Measurements from ENCODE around the gene FANCG.

GRCh38 chr9:35074791-35075190, 5.0 kb downstream of the FANCG start:
- no peak for TF ChIP-seq CTCF (conservative IDR thresholded peaks at IDR 0.05; ENCODE audit: low read length)
- TF ChIP-seq EZH2phosphoT487 (IDR thresholded peaks at IDR 0.05; ENCODE audit: borderline replicate concordance), result no peak
